HL-60/S4 (cell line): ENCODE results near the gene GPR179.

Experiments
- in situ Hi-C: fragments of 300-500 bp; cut with MboI; formaldehyde crosslinking; loops from 2 replicates; pipeline ENCODE4 v1.14.3; 2022; ENCODE audit warnings: low sequenced_read_pairs

GPR179 gene

GRCh38 chr17:38349097-38349730, 5.5 kb upstream of the GPR179 start:
- in situ Hi-C loops = loop anchor here (5.0 to 10.0 kb wide), 2 partner anchors 63 to 136 kb away; no protein-coding TSS in a partner anchor

- in situ Hi-C loops = loop anchor here (5.0 to 10.0 kb wide), 2 partner anchors 67 to 139 kb away; no protein-coding TSS in a partner anchor
Measured at GRCh38 chr17:38345743-38346142, 2.0 kb upstream of the GPR179 start.

- in situ Hi-C loops = loop anchor here (10.0 kb wide), 1 partner anchor 140 kb away; no protein-coding TSS in a partner anchor
Measured at GRCh38 chr17:38344420-38344745, 627 bp upstream of the GPR179 start.

- in situ Hi-C loops = loop anchor here (10.0 kb wide), 1 partner anchor 142 kb away; no protein-coding TSS in a partner anchor
Measured at GRCh38 chr17:38342886-38343607, 709 bp downstream of the GPR179 start.

GRCh38 chr17:38341035-38341721, 2.6 kb downstream of the GPR179 start:
- in situ Hi-C loops = loop anchor here (10.0 kb wide), 1 partner anchor 144 kb away; no protein-coding TSS in a partner anchor

GRCh38 chr17:38339891-38340290, 3.9 kb downstream of the GPR179 start:
- in situ Hi-C loops = loop anchor here (10.0 kb wide), 1 partner anchor 145 kb away; no protein-coding TSS in a partner anchor

GRCh38 chr17:38338535-38338934, 5.2 kb downstream of the GPR179 start:
- in situ Hi-C loops = no loop called here

GRCh38 chr17:38338053-38338452, 5.7 kb downstream of the GPR179 start:
- in situ Hi-C loops = no loop called here

- in situ Hi-C loops = no loop called here
Measured at GRCh38 chr17:38336838-38337237, 6.9 kb downstream of the GPR179 start.

GRCh38 chr17:38334480-38335364, 9.0 kb downstream of the GPR179 start:
- in situ Hi-C loops = no loop called here

GRCh38 chr17:38333635-38334295, 10.0 kb downstream of the GPR179 start:
- in situ Hi-C loops = no loop called here

- in situ Hi-C loops = no loop called here
Measured at GRCh38 chr17:38332735-38333134, 11.0 kb downstream of the GPR179 start.

- in situ Hi-C loops = no loop called here
Measured at GRCh38 chr17:38330941-38331411, 12.8 kb downstream of the GPR179 start.

GRCh38 chr17:38329808-38330730, 13.7 kb downstream of the GPR179 start:
- in situ Hi-C loops = no loop called here

- in situ Hi-C loops = no loop called here
Measured at GRCh38 chr17:38329284-38329683, 14.5 kb downstream of the GPR179 start.

GRCh38 chr17:38328620-38329019, 15.1 kb downstream of the GPR179 start:
- in situ Hi-C loops = no loop called here

GRCh38 chr17:38327936-38328335, 15.8 kb downstream of the GPR179 start:
- in situ Hi-C loops = no loop called here

GRCh38 chr17:38326996-38327792, 16.6 kb downstream of the GPR179 start:
- in situ Hi-C loops = no loop called here
